Neural progenitor cell (in vitro differentiated cells): ENCODE data around the gene IGF1.

Experiments
- EZH2 ChIP-seq: fragments of 200-600 bp; sonication (generic); IDR thresholded peaks from 2 replicates; pipeline ENCODE4 v1.6.1; 2017; ENCODE audit warnings: antibody characterized with exemption, mild to moderate bottlenecking, moderate library complexity
- EZH2phosphoT487 ChIP-seq: fragments of 200-600 bp; sonication (generic); IDR thresholded peaks from 2 replicates; pipeline ENCODE4 v1.6.1; 2017; ENCODE audit warnings: antibody characterized with exemption
- TF ChIP-seq, protein P1 (sequence below): fragments of 200-600 bp; sonication (generic); IDR thresholded peaks from 2 replicates; pipeline ENCODE4 v1.5.1; 2017; ENCODE audit warnings: antibody characterized with exemption, mild to moderate bottlenecking

- TF ChIP-seq EZH2 = no peak
- TF ChIP-seq, protein P1, sequence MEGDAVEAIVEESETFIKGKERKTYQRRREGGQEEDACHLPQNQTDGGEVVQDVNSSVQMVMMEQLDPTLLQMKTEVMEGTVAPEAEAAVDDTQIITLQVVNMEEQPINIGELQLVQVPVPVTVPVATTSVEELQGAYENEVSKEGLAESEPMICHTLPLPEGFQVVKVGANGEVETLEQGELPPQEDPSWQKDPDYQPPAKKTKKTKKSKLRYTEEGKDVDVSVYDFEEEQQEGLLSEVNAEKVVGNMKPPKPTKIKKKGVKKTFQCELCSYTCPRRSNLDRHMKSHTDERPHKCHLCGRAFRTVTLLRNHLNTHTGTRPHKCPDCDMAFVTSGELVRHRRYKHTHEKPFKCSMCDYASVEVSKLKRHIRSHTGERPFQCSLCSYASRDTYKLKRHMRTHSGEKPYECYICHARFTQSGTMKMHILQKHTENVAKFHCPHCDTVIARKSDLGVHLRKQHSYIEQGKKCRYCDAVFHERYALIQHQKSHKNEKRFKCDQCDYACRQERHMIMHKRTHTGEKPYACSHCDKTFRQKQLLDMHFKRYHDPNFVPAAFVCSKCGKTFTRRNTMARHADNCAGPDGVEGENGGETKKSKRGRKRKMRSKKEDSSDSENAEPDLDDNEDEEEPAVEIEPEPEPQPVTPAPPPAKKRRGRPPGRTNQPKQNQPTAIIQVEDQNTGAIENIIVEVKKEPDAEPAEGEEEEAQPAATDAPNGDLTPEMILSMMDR = no peak
- no peak for TF ChIP-seq EZH2phosphoT487
Measured at GRCh38 chr12:102452605-102453004, 27.8 kb downstream of the IGF1 start.
